Activated CD8-positive, alpha-beta memory T cell treated with anti-CD3 and anti-CD28 coated beads, Interleukin-2, amount 50 U/mL, for 48 hours (primary cell): ENCODE data around the gene ERCC1.
A peak's percentile ranks its signal among the peaks of the same experiment; 100 is the strongest.

ENCODE experiments used
- DNase-seq: peaks from one replicate; pipeline ENCODE4 v3.0.0-alpha.2; 2020

The ERCC1 gene

GRCh38 chr19:45403781-45404556 is 19.7 kb downstream of the ERCC1 start:
- peak; percentile 89 for DNase-seq

- DNase-seq, result no peak
These were observed 20.4 kb downstream of the ERCC1 start for GRCh38 chr19:45403272-45403671.

- peak; percentile 74 for DNase-seq
These were observed 21.2 kb downstream of the ERCC1 start for GRCh38 chr19:45402298-45403061.

GRCh38 chr19:45401815-45402214 is 21.9 kb downstream of the ERCC1 start:
- no peak for DNase-seq

GRCh38 chr19:45400192-45400591 is 23.5 kb downstream of the ERCC1 start:
- no peak for DNase-seq

- no peak for DNase-seq
These were observed 27.7 kb downstream of the ERCC1 start for GRCh38 chr19:45395821-45396617.

- no peak for DNase-seq
These were observed 31.6 kb downstream of the ERCC1 start for GRCh38 chr19:45391871-45392665.

- no peak for DNase-seq
These were observed 32.4 kb downstream of the ERCC1 start for GRCh38 chr19:45391346-45391745.

- no peak for DNase-seq
These were observed 38.1 kb downstream of the ERCC1 start for GRCh38 chr19:45385392-45386221.

GRCh38 chr19:45382426-45382825 is 41.3 kb downstream of the ERCC1 start:
- no peak for DNase-seq

- no peak for DNase-seq
These were observed 43.6 kb downstream of the ERCC1 start for GRCh38 chr19:45380107-45380506.

- no peak for DNase-seq
These were observed 47.5 kb downstream of the ERCC1 start for GRCh38 chr19:45376045-45376724.

- peak; percentile 100 for DNase-seq
These were observed 53.1 kb downstream of the ERCC1 start, which contains the start of gene ERCC2 for GRCh38 chr19:45370410-45371204. ERCC2 (minus strand) TSS chr19:45370573; CDS start chr19:45370540, 33 bp downstream.

GRCh38 chr19:45368737-45369340 is 54.9 kb downstream of the ERCC1 start:
- DNase-seq, result no peak

GRCh38 chr19:45368127-45368526 is 55.6 kb downstream of the ERCC1 start:
- no peak for DNase-seq

- DNase-seq, result no peak
These were observed 59.0 kb downstream of the ERCC1 start for GRCh38 chr19:45364696-45365095.

- DNase-seq, result no peak
These were observed 59.8 kb downstream of the ERCC1 start for GRCh38 chr19:45363861-45364459.

- DNase-seq, result no peak
These were observed 61.4 kb downstream of the ERCC1 start for GRCh38 chr19:45362291-45362690.

GRCh38 chr19:45361608-45362007 is 62.1 kb downstream of the ERCC1 start:
- no peak for DNase-seq
